IMR-90 (cell line): ENCODE measurements around the gene RAB1B. TPM values are rescaled to one million over a fixed set of nuclear protein-coding genes. Genes with fewer than 3 reads are reported as not detected.

ENCODE experiments used
- ATAC-seq: fragments of 200-7000 bp; cut with Tn5 transposase; 2 replicates; pipeline ENCODE4 v1.9.1; 2020; ENCODE audit warnings: low read depth, mild to moderate bottlenecking, moderate library complexity
- BruUV-seq: library from RNA; stranded (reverse); fragments of 400-500 nt; replicated peaks from 2 replicates; lab custom pipeline; 2021; lab: Mats Ljungman, UMichigan
- CTCF ChIA-PET: fragments of 300-600 bp; formaldehyde crosslinking; extraction: SDS; loops from one replicate; lab custom pipeline; 2021; ENCODE audit warnings: antibody characterized with exemption; lab: Yijun Ruan, JAX
- POLR2A ChIA-PET: fragments of 300-600 bp; sonication (Branson Sonifier 250); formaldehyde crosslinking; loops from one replicate; lab custom pipeline; 2022; ENCODE audit warnings: antibody characterized with exemption; ENCODE audit not compliant: unreplicated experiment; lab: Charles Lee
- DNase-seq: peaks from one replicate; pipeline ENCODE4 v3.0.0; 2013
- H2AFZ ChIP-seq: replicated peaks from 2 replicates; pipeline ENCODE3; 2013; ENCODE audit warnings: low read length, mild to moderate bottlenecking; ENCODE audit not compliant: poor library complexity
- H2AK5ac ChIP-seq: 2 replicates; pipeline ENCODE4 v1.6.1; 2013; ENCODE audit warnings: low read depth, low read length, inconsistent platforms
- H2AK9ac ChIP-seq: replicated peaks from 2 replicates; pipeline ENCODE3; 2013; ENCODE audit warnings: mild to moderate bottlenecking, low read depth, low read length, moderate library complexity; ENCODE audit not compliant: poor library complexity
- H2BK120ac ChIP-seq: 2 replicates; pipeline ENCODE4 v1.6.1; 2013; ENCODE audit warnings: low read depth, low read length, inconsistent platforms
- H2BK15ac ChIP-seq: 3 replicates; pipeline ENCODE4 v1.6.1; 2013; ENCODE audit warnings: low read depth, low read length, inconsistent platforms
- H2BK20ac ChIP-seq: 2 replicates; pipeline ENCODE4 v1.6.1; 2013; ENCODE audit warnings: low read depth, mild to moderate bottlenecking, inconsistent platforms, low read length, moderate library complexity
- H2BK5ac ChIP-seq: 2 replicates; pipeline ENCODE4 v1.6.1; 2013; ENCODE audit warnings: mild to moderate bottlenecking, low read depth, low read length, inconsistent platforms; ENCODE audit not compliant: poor library complexity, severe bottlenecking
- H3K14ac ChIP-seq: replicated peaks from 2 replicates; pipeline ENCODE4 v1.6.1; 2013; ENCODE audit warnings: low read depth, low read length, inconsistent platforms
- H3K18ac ChIP-seq: 2 replicates; pipeline ENCODE4 v1.6.1; 2013; ENCODE audit warnings: low read depth, low read length, control low read depth
- H3K23ac ChIP-seq: 2 replicates; pipeline ENCODE4 v1.6.1; 2013; ENCODE audit warnings: low read depth, low read length, inconsistent platforms
- H3K27ac ChIP-seq: 2 replicates; pipeline ENCODE4 v1.5.1; 2013; ENCODE audit warnings: mild to moderate bottlenecking, control low read depth, low read length; ENCODE audit not compliant: insufficient read depth
- H3K27me3 ChIP-seq: 2 replicates; pipeline ENCODE4 v1.6.1; 2013; ENCODE audit warnings: low read length; ENCODE audit not compliant: control insufficient read depth, insufficient read depth
- H3K36me3 ChIP-seq: 2 replicates; pipeline ENCODE4 v1.6.1; 2013; ENCODE audit warnings: low read length, mixed read lengths; ENCODE audit not compliant: control insufficient read depth, insufficient read depth
- H3K4ac ChIP-seq: 2 replicates; pipeline ENCODE4 v1.6.1; 2013; ENCODE audit warnings: low read depth, low read length, inconsistent platforms
- H3K4me1 ChIP-seq: 2 replicates; pipeline ENCODE4 v1.6.1; 2013; ENCODE audit warnings: low read length, mixed read lengths; ENCODE audit not compliant: control insufficient read depth, insufficient read depth
- H3K4me2 ChIP-seq: 2 replicates; pipeline ENCODE4 v1.6.1; 2013; ENCODE audit warnings: low read depth, mild to moderate bottlenecking, control low read depth, low read length, moderate library complexity
- H3K4me3 ChIP-seq: 2 replicates; pipeline ENCODE4 v1.5.1; 2013; ENCODE audit warnings: low read depth, mild to moderate bottlenecking, control low read depth, low read length, moderate library complexity; ENCODE audit not compliant: insufficient read depth
- H3K56ac ChIP-seq: 2 replicates; pipeline ENCODE4 v1.6.1; 2013; ENCODE audit warnings: low read length, inconsistent platforms; ENCODE audit not compliant: insufficient read depth; ENCODE audit errors: extremely low read depth
- H3K79me1 ChIP-seq, 2 experiments: 2 replicates each; pipeline ENCODE4 v1.6.1; 2013; ENCODE audit warnings: low read length in 2 of 2, inconsistent platforms in 1 of 2, low read depth in 1 of 2
- H3K9ac ChIP-seq: 2 replicates; pipeline ENCODE4 v1.6.1; 2013; ENCODE audit warnings: low read depth, low read length, control low read depth
- H3K9me1 ChIP-seq: 2 replicates; pipeline ENCODE4 v1.6.1; 2013; ENCODE audit warnings: low read length, inconsistent platforms; ENCODE audit not compliant: insufficient read depth
- H3K9me3 ChIP-seq: 2 replicates; pipeline ENCODE4 v1.6.1; 2013; ENCODE audit warnings: low read length; ENCODE audit not compliant: control insufficient read depth, insufficient read depth
- H4K20me1 ChIP-seq: 2 replicates; pipeline ENCODE4 v1.6.1; 2013; ENCODE audit warnings: low read length, inconsistent platforms; ENCODE audit not compliant: insufficient read depth
- H4K5ac ChIP-seq: 2 replicates; pipeline ENCODE4 v1.6.1; 2013; ENCODE audit warnings: mild to moderate bottlenecking, low read depth, low read length, control low read depth
- H4K8ac ChIP-seq, 2 experiments: 2 replicates each; pipeline ENCODE4 v1.6.1; 2013; ENCODE audit warnings: low read depth in 2 of 2, low read length in 2 of 2, control low read depth in 1 of 2, inconsistent platforms in 1 of 2
- H4K91ac ChIP-seq: 2 replicates; pipeline ENCODE4 v1.6.1; 2013; ENCODE audit warnings: low read depth, low read length, inconsistent platforms; ENCODE audit not compliant: insufficient read depth
- BHLHE40 ChIP-seq: fragments of 150-350 bp; IDR thresholded peaks from 2 replicates; pipeline ENCODE4 v1.6.1; 2016; ENCODE audit warnings: mild to moderate bottlenecking, low read depth, low read length
- CEBPB ChIP-seq: IDR thresholded peaks from 2 replicates; pipeline ENCODE4 v1.6.1; 2012; ENCODE audit warnings: low read depth, low read length, improper control_type of control experiment
- CHD1 ChIP-seq: IDR thresholded peaks from 2 replicates; pipeline ENCODE4 v1.6.1; 2012; ENCODE audit warnings: low read depth, low read length, improper control_type of control experiment
- CTCF ChIP-seq: conservative IDR thresholded peaks from 2 replicates; pipeline ENCODE4 v1.5.1; 2012; ENCODE audit warnings: mild to moderate bottlenecking, low read depth, low read length, improper control_type of control experiment
- ELK1 ChIP-seq: fragments of 150-350 bp; IDR thresholded peaks from 2 replicates; pipeline ENCODE4 v1.6.1; 2016; ENCODE audit warnings: low read depth, mild to moderate bottlenecking, low read length, moderate library complexity, borderline replicate concordance
- FOS ChIP-seq: fragments of 150-350 bp; IDR thresholded peaks from 2 replicates; pipeline ENCODE4 v1.6.1; 2016; ENCODE audit warnings: low read depth, low read length
- MAFK ChIP-seq: IDR thresholded peaks from 2 replicates; pipeline ENCODE4 v1.6.1; 2012; ENCODE audit warnings: low read depth, low read length, improper control_type of control experiment
- MAZ ChIP-seq: IDR thresholded peaks from 2 replicates; pipeline ENCODE4 v1.6.1; 2012; ENCODE audit warnings: low read depth, mild to moderate bottlenecking, low read length, improper control_type of control experiment, moderate library complexity, borderline replicate concordance
- MXI1 ChIP-seq: IDR thresholded peaks from 2 replicates; pipeline ENCODE4 v1.6.1; 2012; ENCODE audit warnings: low read depth, mild to moderate bottlenecking, low read length, moderate library complexity, borderline replicate concordance
- NFE2L2 ChIP-seq: fragments of 150-350 bp; IDR thresholded peaks from 2 replicates; pipeline ENCODE4 v1.6.1; 2016; ENCODE audit warnings: low read depth, mild to moderate bottlenecking, low read length
- POLR2A ChIP-seq: IDR thresholded peaks from 2 replicates; pipeline ENCODE4 v1.6.1; 2012; ENCODE audit warnings: mild to moderate bottlenecking, low read depth, low read length
- RAD21 ChIP-seq: IDR thresholded peaks from 2 replicates; pipeline ENCODE4 v1.6.1; 2012; ENCODE audit warnings: low read length, improper control_type of control experiment
- RCOR1 ChIP-seq: IDR thresholded peaks from 2 replicates; pipeline ENCODE4 v1.6.1; 2012; ENCODE audit warnings: mild to moderate bottlenecking, low read length, improper control_type of control experiment; ENCODE audit not compliant: insufficient replicate concordance
- SMC3 ChIP-seq: fragments of 150-350 bp; IDR thresholded peaks from 2 replicates; pipeline ENCODE4 v1.6.1; 2016; ENCODE audit warnings: low read depth, mild to moderate bottlenecking, antibody characterized with exemption, low read length, moderate library complexity
- USF2 ChIP-seq: fragments of 150-350 bp; IDR thresholded peaks from 2 replicates; pipeline ENCODE4 v1.6.1; 2017; ENCODE audit warnings: mild to moderate bottlenecking, antibody characterized with exemption, low read length, low read depth
- WGBS, 2 experiments: methylation state at CpG; one replicate each; pipeline versions ENCODE4 v1.1.5 to v1.1.7; 2013; ENCODE audit warnings: missing lambda C conversion rate in 2 of 2; ENCODE audit not compliant: insufficient read length in 1 of 2; ENCODE audit errors: extremely low coverage in 2 of 2; 5-methylcytosine and 5-hydroxymethylcytosine counted together
- dilution Hi-C: fragments of 300-500 bp; cut with HindIII; formaldehyde crosslinking; loops from one replicate; pipeline ENCODE4 v1.14.3; 2018; ENCODE audit warnings: low sequenced_read_pairs; ENCODE audit not compliant: unreplicated experiment
- in situ Hi-C: fragments of 300-500 bp; cut with MboI; formaldehyde crosslinking; loops from 3 replicates; pipeline ENCODE4 v1.14.3; 2019; ENCODE audit warnings: low sequenced_read_pairs, inconsistent platforms, mixed read lengths
- intact Hi-C: fragments of 100-400 bp; cut with micrococcal nuclease; formaldehyde crosslinking; loops from 2 replicates; pipeline ENCODE4 v1.10.0; 2022
- polyA plus RNA-seq, 3 experiments: library from polyadenylated mRNA; depleted of rRNA; stranded (reverse); fragments of >200 nt; gene quantifications; 2 replicates each; pipeline ENCODE4 v1.2.3, GENCODE V29; 2012; ENCODE audit warnings: low replicate concordance in 1 of 3
- total RNA-seq: library from RNA; depleted of rRNA; stranded (reverse); fragments of >200 nt; gene quantifications from 2 replicates; pipeline ENCODE4 v1.2.3, GENCODE V29; 2012

The RAB1B gene
- total and polyA plus RNA-seq, 2 of the 4 experiments (the other 2 are of a cell fraction), result 83.7 to 248 TPM

GRCh38 chr11:66311470-66311964, 43.1 kb downstream of the RAB1B start:
- WGBS, 2 experiments, result 18% methylated on average over 12 of the region's 26 CpGs; no CpG with 5 or more reads in 1 of the 2 experiments
- CTCF ChIA-PET, result interaction anchor here (0.5 to 2.4 kb wide), 13 partner anchors 11 to 123 kb away, joined by 3 to 17 read pairs (median 4); partner anchors contain the start of genes B4GAT1, BRMS1 and RIN1
- no peak overlapping the region for H2BK5ac ChIP-seq
- TF ChIP-seq MAZ (no peak), MAFK (no peak), FOS (no peak), BHLHE40 (no peak), POLR2A (no peak), ELK1 (no peak), NFE2L2 (no peak), USF2 (no peak), MXI1 (no peak), CEBPB (no peak), CTCF (no peak), CHD1 (no peak), RCOR1 (no peak), SMC3 (no peak), RAD21 (no peak)

More at GRCh38 chr11:66311470-66311964, 43.1 kb downstream of the RAB1B start:
- H4K5ac ChIP-seq, result no peak overlapping the region
- H3K4me3 ChIP-seq, result peak overlapping the region; percentile 63; the same call in 1 of the 2 replicates
- BruUV-seq, result no TSS peak
- no peak for DNase-seq
- peaks cover 14% of the 10 kb centered on the region for H3K4me1 ChIP-seq
- no peak for ATAC-seq
- H3K23ac ChIP-seq, result no peak overlapping the region
- peak overlapping the region; percentile 38 for H2AFZ ChIP-seq
- no peak overlapping the region; the same call in 1 of the 2 replicates for H4K91ac ChIP-seq
- H2BK15ac ChIP-seq, result no peak overlapping the region; the same call in 2 of the 3 replicates
- dilution Hi-C loops, result no loop called here
- peaks cover 36% of the 10 kb centered on the region for H4K20me1 ChIP-seq
- H2BK120ac ChIP-seq, result no peak overlapping the region
- H3K4me2 ChIP-seq, result no peak overlapping the region; the same call in 1 of the 2 replicates
- H3K4ac ChIP-seq, result no peak overlapping the region
- intact Hi-C loops, result loop anchor here (1.0 kb wide), 1 partner anchor 75 kb away; no protein-coding TSS in a partner anchor
- peaks cover 0 to 30% of the 10 kb centered on the region in 2 experiments; a peak in 2 of 4 replicates for H3K79me1 ChIP-seq
- H2BK20ac ChIP-seq, result no peak overlapping the region
- H3K9me1 ChIP-seq, result no peaks in the 10 kb centered on the region
- no peaks in the 10 kb centered on the region for H3K36me3 ChIP-seq
- H3K56ac ChIP-seq, result no peak overlapping the region
- no peak overlapping the region for H3K14ac ChIP-seq
- no peak overlapping the region for H3K9ac ChIP-seq
- H3K27ac ChIP-seq, result no peak overlapping the region
- H3K18ac ChIP-seq, result no peak overlapping the region
- no peaks in the 10 kb centered on the region for H3K9me3 ChIP-seq
- in situ Hi-C loops, result no loop called here
- peaks cover 4% of the 10 kb centered on the region for H3K27me3 ChIP-seq
- H2AK9ac ChIP-seq, result peak overlapping the region; percentile 20
- POLR2A ChIA-PET, result interaction anchor here (0.7 to 2.9 kb wide), 5 partner anchors 16 to 486 kb away, joined by 3 to 23 read pairs (median 5); partner anchors contain the start of gene RIN1
- 0 out of 2 replicates have a peak overlapping the region, but pooled peaks have one; percentile 21 for H2AK5ac ChIP-seq
- H4K8ac ChIP-seq, result peak overlapping the region in 1 of 2 experiments; percentile 48; a peak in 1 of 4 replicates
